ENCODE data around the gene THRSP.

- TF ChIP-seq ARNTL (CRISPR knock-in tag; IDR thresholded peaks at IDR 0.05; ENCODE audit: borderline replicate concordance, low read depth) = no peak
- TF ChIP-seq OSR1 (CRISPR knock-in tag; IDR thresholded peaks at IDR 0.05) = no peak
Observed at GRCh38 chr11:78062671-78063070, 990 bp upstream of the THRSP start.
